Tibial nerve (tissue), 4 donors: Measurements from ENCODE around the gene GCNT4. TPM values are rescaled to one million over a fixed set of nuclear protein-coding genes. Genes with fewer than 3 reads are reported as not detected.

Experiments used
- DNase-seq, 2 donors: peaks; one replicate each; pipeline ENCODE4 v3.0.0-alpha.2; 2019; ENCODE audit warnings: low spot score in 2 of 2
- H3K27ac ChIP-seq, 4 donors: fragments of 200-600 bp; sonication (generic) in 3 of 4; one replicate each; pipeline ENCODE4 v1.5.1; 2017 to 2019; ENCODE audit warnings: mild to moderate bottlenecking in 1 of 4
- H3K27me3 ChIP-seq, 2 donors: fragments of 200-600 bp; sonication (generic) in 1 of 2; one replicate each; pipeline versions ENCODE4 v1.5.1 to v1.6.0; 2017 to 2019
- H3K36me3 ChIP-seq, 3 donors: fragments of 200-600 bp; sonication (generic); one replicate each; pipeline ENCODE4 v1.5.1; 2018 to 2019
- H3K4me1 ChIP-seq, 4 donors: fragments of 200-600 bp; sonication (generic) in 3 of 4; one replicate each; pipeline ENCODE4 v1.5.1; 2017 to 2019
- H3K4me3 ChIP-seq, 4 donors: fragments of 200-600 bp; sonication (generic) in 3 of 4; one replicate each; pipeline ENCODE4 v1.5.1; 2017 to 2019; ENCODE audit warnings: mild to moderate bottlenecking in 1 of 4, moderate library complexity in 1 of 4
- H3K9me3 ChIP-seq, 4 donors: fragments of 200-600 bp; sonication (generic) in 3 of 4; one replicate each; pipeline ENCODE4 v1.5.1; 2017 to 2019
- CTCF ChIP-seq, 5 experiments: fragments of 200-600 bp in 3 of 5; fragments of 450-650 bp in 2 of 5; sonication (generic) in 3 of 5; IDR thresholded peaks; one replicate each; pipeline ENCODE4 v1.5.1; 2016 to 2019; ENCODE audit warnings: antibody characterized with exemption in 5 of 5, mild to moderate bottlenecking in 3 of 5, moderate library complexity in 2 of 5
- EP300 ChIP-seq, 2 donors: sonication (generic); formaldehyde crosslinking; IDR thresholded peaks; one replicate each; pipeline ENCODE4 v1.6.1; 2017; ENCODE audit warnings: antibody characterized with exemption in 2 of 2, mild to moderate bottlenecking in 1 of 2
- POLR2A ChIP-seq, 2 donors: fragments of 450-650 bp; IDR thresholded peaks; one replicate each; pipeline ENCODE4 v1.6.1; 2017; ENCODE audit warnings: antibody characterized with exemption in 2 of 2, mild to moderate bottlenecking in 2 of 2, moderate library complexity in 2 of 2
- WGBS, 2 donors: methylation state at CpG; one replicate each; pipeline ENCODE4 v1.1.5; 2018; 5-methylcytosine and 5-hydroxymethylcytosine counted together
- total RNA-seq, 4 donors: library from RNA; depleted of rRNA; stranded (reverse); fragments of >200 nt; gene quantifications; one replicate each; pipeline ENCODE4 v1.1.0, GENCODE V29; 2016

GCNT4 gene
- total RNA-seq, 4 donors from 2014 or later, result 0.63 to 1.5 (median 0.94) TPM

- DNase-seq, result no peak
These were observed 1.1 kb downstream of the GCNT4 start for GRCh38 chr5:75051217-75051751.

GRCh38 chr5:75050415-75050814 lies 1.9 kb downstream of the GCNT4 start:
- no peak for DNase-seq

More at GRCh38 chr5:75051217-75051751, 1.1 kb downstream of the GCNT4 start:
- H3K27ac ChIP-seq, result no peak overlapping the region
- no peak overlapping the region for H3K4me3 ChIP-seq
- WGBS, 2 donors, result 78 to 79% methylated on average over 7 of the region's 7 CpGs
- TF ChIP-seq EP300 (IDR thresholded peaks at IDR 0.05) (no peak), CTCF (IDR thresholded peaks at IDR 0.05) (no peak), POLR2A (IDR thresholded peaks at IDR 0.05) (no peak)
- H3K36me3 ChIP-seq, result no peaks in the 10 kb centered on the region
- H3K4me1 ChIP-seq, result peaks cover 0 to 23% (median 6%) of the 10 kb centered on the region in 4 donors
- no peaks in the 10 kb centered on the region for H3K9me3 ChIP-seq
- H3K27me3 ChIP-seq, result no peaks in the 10 kb centered on the region

DNA sequence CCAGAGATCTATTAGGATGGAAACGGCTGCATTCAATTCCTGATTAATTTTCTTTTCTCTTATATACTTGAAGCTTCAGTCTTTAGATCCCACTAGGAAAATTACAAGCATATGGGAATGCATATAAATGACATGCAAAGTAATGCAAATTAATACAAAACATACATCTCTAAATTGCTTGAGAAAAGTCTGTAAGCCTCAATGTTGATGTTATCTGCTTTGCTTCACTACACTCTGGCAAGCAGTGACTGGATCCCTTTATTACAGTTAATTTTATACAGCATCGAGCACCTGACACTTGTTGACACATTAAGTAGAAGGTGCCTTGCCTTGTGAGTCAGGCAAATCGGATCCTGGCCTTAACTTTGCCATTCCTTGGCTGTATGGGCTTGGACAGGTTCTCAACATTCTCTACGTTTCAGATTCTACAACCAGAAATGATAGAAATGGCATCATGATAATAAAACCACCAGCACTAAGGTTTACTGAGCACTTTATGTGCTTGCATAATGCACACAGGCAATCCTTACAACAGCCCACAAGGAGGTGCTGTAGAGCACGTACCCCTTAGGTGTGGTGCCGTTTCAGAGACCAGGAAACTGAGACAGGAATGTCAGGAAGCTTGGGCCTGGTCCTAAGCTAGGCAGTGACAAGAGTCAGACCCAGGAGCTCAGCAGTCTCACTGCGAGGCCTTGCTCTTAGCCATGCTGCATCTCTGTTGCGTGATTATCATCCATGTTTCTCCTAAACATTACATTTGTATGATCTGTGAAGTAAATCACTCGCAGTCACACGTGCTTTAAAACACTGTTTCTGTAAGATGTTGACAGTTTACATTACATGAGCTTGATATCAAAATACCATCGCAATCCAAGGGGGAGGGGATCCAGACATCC lies 2.7 kb downstream of the GCNT4 start:
- H3K27ac ChIP-seq, result no peak overlapping the region

More at GRCh38 chr5:75050415-75050814, 1.9 kb downstream of the GCNT4 start:
- no peaks in the 10 kb centered on the region for H3K27me3 ChIP-seq
- H3K4me1 ChIP-seq, result peaks cover 0 to 23% (median 6%) of the 10 kb centered on the region in 4 donors
- TF ChIP-seq EP300 (IDR thresholded peaks at IDR 0.05), result no peak
- no peak for TF ChIP-seq POLR2A (IDR thresholded peaks at IDR 0.05)
- no peak for TF ChIP-seq CTCF (IDR thresholded peaks at IDR 0.05)
- H3K27ac ChIP-seq, result no peak overlapping the region
- H3K9me3 ChIP-seq, result no peaks in the 10 kb centered on the region
- no peak overlapping the region for H3K4me3 ChIP-seq
- 72 to 84% methylated on average over 11 of the region's 11 CpGs for WGBS, 2 donors
- H3K36me3 ChIP-seq, result no peaks in the 10 kb centered on the region

GRCh38 chr5:75048457-75048953 lies 3.9 kb downstream of the GCNT4 start:
- TF ChIP-seq EP300 (IDR thresholded peaks at IDR 0.05), result no peak
- TF ChIP-seq CTCF (IDR thresholded peaks at IDR 0.05), result no peak
- no peak for TF ChIP-seq POLR2A (IDR thresholded peaks at IDR 0.05)
- no peak overlapping the region for H3K27ac ChIP-seq
- no peak overlapping the region for H3K4me3 ChIP-seq
- H3K36me3 ChIP-seq, result peaks cover 0 to 8% (median 0%) of the 10 kb centered on the region in 3 donors
- no peaks in the 10 kb centered on the region for H3K27me3 ChIP-seq
- no peak for DNase-seq
- H3K9me3 ChIP-seq, result no peaks in the 10 kb centered on the region
- peaks cover 0 to 14% (median 0%) of the 10 kb centered on the region in 4 donors for H3K4me1 ChIP-seq
- 66 to 69% methylated on average over 7 of the region's 7 CpGs for WGBS, 2 donors

More for the DNA sequence above, 2.7 kb downstream of the GCNT4 start:
- no peaks in the 10 kb centered on the region for H3K27me3 ChIP-seq
- peak in 1 of 2 donors; percentile 33 for DNase-seq
- H3K36me3 ChIP-seq, result no peaks in the 10 kb centered on the region
- peaks cover 0 to 22% (median 6%) of the 10 kb centered on the region in 4 donors for H3K4me1 ChIP-seq
- H3K9me3 ChIP-seq, result no peaks in the 10 kb centered on the region
- TF ChIP-seq EP300 (IDR thresholded peaks at IDR 0.05) (no peak), CTCF (IDR thresholded peaks at IDR 0.05) (peak; percentile 36 to 60 (median 46))
- H3K4me3 ChIP-seq, result no peak overlapping the region
- WGBS, 2 donors, result 70 to 73% methylated on average over 11 of the region's 11 CpGs

- H3K4me3 ChIP-seq, result no peak overlapping the region
- peaks cover 0 to 13% (median 0%) of the 10 kb centered on the region in 4 donors for H3K4me1 ChIP-seq
- H3K36me3 ChIP-seq, result peaks cover 0 to 9% (median 0%) of the 10 kb centered on the region in 3 donors
- no peaks in the 10 kb centered on the region for H3K9me3 ChIP-seq
- TF ChIP-seq CTCF (IDR thresholded peaks at IDR 0.05) (no peak), EP300 (IDR thresholded peaks at IDR 0.05) (no peak), POLR2A (IDR thresholded peaks at IDR 0.05) (no peak)
- H3K27ac ChIP-seq, result no peak overlapping the region
- DNase-seq, result no peak
- no peaks in the 10 kb centered on the region for H3K27me3 ChIP-seq
These were observed 5.0 kb downstream of the GCNT4 start for GRCh38 chr5:75047356-75047755.
